ENCODE results near the gene TBCCD1.

GRCh38 chr3:186511702-186512101 is 55.4 kb downstream of the TBCCD1 start:
- TF ChIP-seq, protein P1, sequence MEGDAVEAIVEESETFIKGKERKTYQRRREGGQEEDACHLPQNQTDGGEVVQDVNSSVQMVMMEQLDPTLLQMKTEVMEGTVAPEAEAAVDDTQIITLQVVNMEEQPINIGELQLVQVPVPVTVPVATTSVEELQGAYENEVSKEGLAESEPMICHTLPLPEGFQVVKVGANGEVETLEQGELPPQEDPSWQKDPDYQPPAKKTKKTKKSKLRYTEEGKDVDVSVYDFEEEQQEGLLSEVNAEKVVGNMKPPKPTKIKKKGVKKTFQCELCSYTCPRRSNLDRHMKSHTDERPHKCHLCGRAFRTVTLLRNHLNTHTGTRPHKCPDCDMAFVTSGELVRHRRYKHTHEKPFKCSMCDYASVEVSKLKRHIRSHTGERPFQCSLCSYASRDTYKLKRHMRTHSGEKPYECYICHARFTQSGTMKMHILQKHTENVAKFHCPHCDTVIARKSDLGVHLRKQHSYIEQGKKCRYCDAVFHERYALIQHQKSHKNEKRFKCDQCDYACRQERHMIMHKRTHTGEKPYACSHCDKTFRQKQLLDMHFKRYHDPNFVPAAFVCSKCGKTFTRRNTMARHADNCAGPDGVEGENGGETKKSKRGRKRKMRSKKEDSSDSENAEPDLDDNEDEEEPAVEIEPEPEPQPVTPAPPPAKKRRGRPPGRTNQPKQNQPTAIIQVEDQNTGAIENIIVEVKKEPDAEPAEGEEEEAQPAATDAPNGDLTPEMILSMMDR (conservative IDR thresholded peaks at IDR 0.05; ENCODE audit: low read depth in 2 of 2): 0 out of 4 replicates have a peak, but pooled peaks of 1 of the 2 experiments have one; percentile 2
- TF ChIP-seq EZH2 (IDR thresholded peaks at IDR 0.05; ENCODE audit: low read depth, unreplicated experiment) (no peak), CREB1 (CRISPR knock-in tag; IDR thresholded peaks at IDR 0.05; ENCODE audit: low read depth) (no peak), POLR2AphosphoS5 (IDR thresholded peaks at IDR 0.05; ENCODE audit: low read depth) (no peak), ZNF114 (CRISPR knock-in tag; IDR thresholded peaks at IDR 0.05) (no peak), EZH2phosphoT487 (IDR thresholded peaks at IDR 0.05; ENCODE audit: unreplicated experiment) (no peak)
- TF ChIP-seq, protein P2, sequence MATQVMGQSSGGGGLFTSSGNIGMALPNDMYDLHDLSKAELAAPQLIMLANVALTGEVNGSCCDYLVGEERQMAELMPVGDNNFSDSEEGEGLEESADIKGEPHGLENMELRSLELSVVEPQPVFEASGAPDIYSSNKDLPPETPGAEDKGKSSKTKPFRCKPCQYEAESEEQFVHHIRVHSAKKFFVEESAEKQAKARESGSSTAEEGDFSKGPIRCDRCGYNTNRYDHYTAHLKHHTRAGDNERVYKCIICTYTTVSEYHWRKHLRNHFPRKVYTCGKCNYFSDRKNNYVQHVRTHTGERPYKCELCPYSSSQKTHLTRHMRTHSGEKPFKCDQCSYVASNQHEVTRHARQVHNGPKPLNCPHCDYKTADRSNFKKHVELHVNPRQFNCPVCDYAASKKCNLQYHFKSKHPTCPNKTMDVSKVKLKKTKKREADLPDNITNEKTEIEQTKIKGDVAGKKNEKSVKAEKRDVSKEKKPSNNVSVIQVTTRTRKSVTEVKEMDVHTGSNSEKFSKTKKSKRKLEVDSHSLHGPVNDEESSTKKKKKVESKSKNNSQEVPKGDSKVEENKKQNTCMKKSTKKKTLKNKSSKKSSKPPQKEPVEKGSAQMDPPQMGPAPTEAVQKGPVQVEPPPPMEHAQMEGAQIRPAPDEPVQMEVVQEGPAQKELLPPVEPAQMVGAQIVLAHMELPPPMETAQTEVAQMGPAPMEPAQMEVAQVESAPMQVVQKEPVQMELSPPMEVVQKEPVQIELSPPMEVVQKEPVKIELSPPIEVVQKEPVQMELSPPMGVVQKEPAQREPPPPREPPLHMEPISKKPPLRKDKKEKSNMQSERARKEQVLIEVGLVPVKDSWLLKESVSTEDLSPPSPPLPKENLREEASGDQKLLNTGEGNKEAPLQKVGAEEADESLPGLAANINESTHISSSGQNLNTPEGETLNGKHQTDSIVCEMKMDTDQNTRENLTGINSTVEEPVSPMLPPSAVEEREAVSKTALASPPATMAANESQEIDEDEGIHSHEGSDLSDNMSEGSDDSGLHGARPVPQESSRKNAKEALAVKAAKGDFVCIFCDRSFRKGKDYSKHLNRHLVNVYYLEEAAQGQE (IDR thresholded peaks at IDR 0.05; ENCODE audit: unreplicated experiment): no peak

Data from GM23338 (cell line).